HG03342 (cell line): Measurements from ENCODE around the gene NDUFV3.
"Not testable (repeated sequence)": the region's sequence is repeated elsewhere in the genome, so short reads cannot be mapped to it uniquely, and the experiment has no call there.

Experiments
- ATAC-seq: cut with Tn5 transposase; IDR thresholded peaks from one replicate; pipeline ENCODE4 v1.9.1; 2021; ENCODE audit warnings: mild to moderate bottlenecking, moderate library complexity; ENCODE audit not compliant: unreplicated experiment

The NDUFV3 gene

GRCh38 chr21:42855937-42856335, 37.2 kb upstream of the NDUFV3 start:
- ATAC-seq, result no peak

GRCh38 chr21:42857216-42857615, 35.9 kb upstream of the NDUFV3 start:
- ATAC-seq, result no peak

GRCh38 chr21:42858185-42858847, 34.8 kb upstream of the NDUFV3 start:
- no peak for ATAC-seq

- ATAC-seq, result no peak
Measured at GRCh38 chr21:42858957-42859890, 33.9 kb upstream of the NDUFV3 start.

GRCh38 chr21:42859891-42860230, 33.2 kb upstream of the NDUFV3 start:
- ATAC-seq, result no peak

GRCh38 chr21:42860345-42860744, 32.8 kb upstream of the NDUFV3 start:
- no peak for ATAC-seq

GRCh38 chr21:42861311-42861847, 31.7 kb upstream of the NDUFV3 start:
- ATAC-seq, result no peak

- ATAC-seq, result no peak
Measured at GRCh38 chr21:42861848-42862400, 31.2 kb upstream of the NDUFV3 start.

- ATAC-seq, result no peak
Measured at GRCh38 chr21:42862774-42863503, 30.2 kb upstream of the NDUFV3 start.

GRCh38 chr21:42863504-42863870, 29.6 kb upstream of the NDUFV3 start:
- no peak for ATAC-seq

GRCh38 chr21:42864286-42864685, 28.8 kb upstream of the NDUFV3 start:
- no peak for ATAC-seq

GRCh38 chr21:42864815-42865775, 28.0 kb upstream of the NDUFV3 start:
- no peak for ATAC-seq

GRCh38 chr21:42865776-42866160, 27.3 kb upstream of the NDUFV3 start:
- no peak for ATAC-seq

- ATAC-seq, result no peak
Measured at GRCh38 chr21:42868196-42868595, 24.9 kb upstream of the NDUFV3 start.

- no peak for ATAC-seq
Measured at GRCh38 chr21:42873096-42873495, 20.0 kb upstream of the NDUFV3 start.

- ATAC-seq, result not testable (repeated sequence)
Measured at GRCh38 chr21:42875811-42876210, 17.3 kb upstream of the NDUFV3 start.

- ATAC-seq, result peak; percentile 10
Measured at GRCh38 chr21:42878678-42878992, 14.5 kb upstream of the NDUFV3 start.

- peak; percentile 83 for ATAC-seq
Measured at GRCh38 chr21:42878993-42879787, 13.9 kb upstream of the NDUFV3 start, which contains the start of gene WDR4. WDR4 (minus strand) TSS chr21:42879539; CDS start chr21:42879495, 44 bp downstream.

GRCh38 chr21:42880352-42880751, 12.8 kb upstream of the NDUFV3 start:
- no peak for ATAC-seq
